ENCODE measurements around the gene NOL9.

Gene NOL9

GRCh38 chr1:6473974-6474814 lies 80.1 kb downstream of the NOL9 start:
- DNase-seq (ENCODE audit: extremely low read depth in 1 of 2, low read depth in 1 of 2), result no peak

- DNase-seq (ENCODE audit: extremely low read depth in 1 of 2, low read depth in 1 of 2), result no peak
Measured at GRCh38 chr1:6473156-6473555, 81.2 kb downstream of the NOL9 start.

GRCh38 chr1:6472391-6472790 lies 81.9 kb downstream of the NOL9 start:
- no peak for DNase-seq (ENCODE audit: extremely low read depth in 1 of 2, low read depth in 1 of 2)

- no peak for DNase-seq (ENCODE audit: extremely low read depth in 1 of 2, low read depth in 1 of 2)
Measured at GRCh38 chr1:6471970-6472368, 82.3 kb downstream of the NOL9 start.

All from stimulated activated CD8-positive, alpha-beta memory T cell treated with anti-CD3 and anti-CD28 coated beads, Interleukin-7, amount 100 ng/mL, for 48 hours (primary cell).